Stomach (tissue), 4 donors: ENCODE results near the gene SPTBN5.

ENCODE experiments used
- POLR2A ChIP-seq, 4 donors: fragments of 450-650 bp; IDR thresholded peaks; one replicate each; pipeline ENCODE4 v1.6.1; 2016; ENCODE audit warnings: antibody characterized with exemption in 4 of 4, control low read depth in 2 of 4, mild to moderate bottlenecking in 1 of 4, moderate library complexity in 1 of 4
- POLR2AphosphoS5 ChIP-seq, 3 donors: sonication (generic); formaldehyde crosslinking; IDR thresholded peaks; one replicate each; pipeline ENCODE4 v1.6.1; 2016; ENCODE audit warnings: antibody characterized with exemption in 3 of 3

- TF ChIP-seq POLR2A (IDR thresholded peaks at IDR 0.05) = no peak
- no peak for TF ChIP-seq POLR2AphosphoS5 (IDR thresholded peaks at IDR 0.05)
These were observed 6.7 kb downstream of the SPTBN5 start for GRCh38 chr15:41887161-41887560.
